Measurements from ENCODE around the gene FAM210A. TPM values are rescaled to one million over a fixed set of nuclear protein-coding genes. Genes with fewer than 3 reads are reported as not detected.
"Not testable (repeated sequence)": the region's sequence is repeated elsewhere in the genome, so short reads cannot be mapped to it uniquely, and the experiment has no call there.

Gene FAM210A
- total and polyA plus RNA-seq, 7 experiments from 2014 or later, result 5.9 to 31.5 (median 8.3) TPM

DNA sequence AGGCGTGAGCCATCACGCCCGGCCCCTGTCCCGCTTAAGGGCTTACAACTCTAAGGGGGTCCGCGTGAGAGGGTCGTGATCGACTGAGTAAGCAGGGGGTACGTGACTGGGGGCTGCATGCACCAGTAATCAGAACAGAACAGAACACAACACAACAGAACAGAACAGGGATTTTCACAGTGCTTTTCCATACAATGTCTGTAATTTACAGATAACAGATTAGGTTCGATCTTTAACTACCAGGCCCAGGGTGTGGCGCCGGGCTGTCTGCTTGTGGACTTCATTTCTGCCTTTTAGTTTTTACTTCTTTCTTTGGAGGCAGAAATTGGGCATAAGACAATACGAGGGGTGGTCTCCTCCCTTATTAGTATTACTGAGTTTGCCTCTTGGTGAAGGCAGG, 49.0 kb downstream of the FAM210A start:
- intact Hi-C loops (cut with micrococcal nuclease), result not testable (repeated sequence)

DNA sequence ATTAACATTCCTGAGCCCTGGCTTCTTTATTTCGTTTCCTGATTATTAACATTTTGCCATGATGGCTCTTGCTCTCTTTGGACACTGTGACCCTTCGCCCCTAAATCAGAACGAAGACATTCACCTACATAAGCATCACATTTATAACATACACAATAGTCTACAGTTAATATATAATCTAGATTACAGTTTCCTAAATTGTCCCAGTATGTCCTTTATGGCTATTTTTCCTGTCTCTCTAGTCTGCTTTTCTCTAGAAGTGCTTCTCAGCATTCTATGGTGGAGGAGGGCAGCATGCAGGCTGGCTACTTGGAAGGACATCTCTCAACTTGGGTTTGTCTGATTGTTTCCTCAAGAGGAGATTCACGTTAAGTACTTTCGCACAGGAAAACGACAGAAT, 49.9 kb downstream of the FAM210A start:
- no peaks in the 10 kb centered on the region for H3K27me3 ChIP-seq (ENCODE audit: control insufficient read depth in 2 of 2, insufficient read depth in 2 of 2, low read length in 2 of 2)
- no peak for DNase-seq
- H3K27me3 Mint-ChIP-seq, result no peaks in the 10 kb centered on the region
- H3K4me1 Mint-ChIP-seq, result peaks cover 0 to 15% (median 6%) of the 10 kb centered on the region in 7 donors
- peaks cover 0 to 2% (median 0%) of the 10 kb centered on the region in 11 donors for H3K9me3 Mint-ChIP-seq
- H3K4me3 Mint-ChIP-seq, result no peak overlapping the region
- H3K36me3 ChIP-seq (ENCODE audit: control insufficient read depth in 2 of 3, insufficient read depth in 3 of 3, low read length in 3 of 3), result peaks cover 0 to 3% (median 0%) of the 10 kb centered on the region in 3 experiments
- H3K27ac Mint-ChIP-seq, result no peak overlapping the region
- ATAC-seq, result no peak
- peaks cover 0 to 11% (median 3%) of the 10 kb centered on the region in 5 donors for H3K36me3 Mint-ChIP-seq
- H3K4me3 ChIP-seq (ENCODE audit: low read length), result no peak overlapping the region
- H3K9me3 ChIP-seq (ENCODE audit: control insufficient read depth in 2 of 3, low read length in 3 of 3), result no peaks in the 10 kb centered on the region
- no peak overlapping the region for H3K27ac ChIP-seq (ENCODE audit: low read depth, low read length)
- intact Hi-C loops (cut with micrococcal nuclease), result no loop called here
- ChIA-PET CTCF (no interaction called here), POLR2A (no interaction called here)
- no peaks in the 10 kb centered on the region for H3K4me1 ChIP-seq (ENCODE audit: control insufficient read depth in 2 of 2, insufficient read depth in 2 of 2, low read length in 2 of 2)

More for the DNA sequence above, 49.0 kb downstream of the FAM210A start:
- H3K27ac Mint-ChIP-seq; H3K9me3 Mint-ChIP-seq; H3K27ac ChIP-seq (ENCODE audit: low read depth, low read length); H3K4me1 ChIP-seq (ENCODE audit: control insufficient read depth in 2 of 2, insufficient read depth in 2 of 2, low read length in 2 of 2); H3K9me3 ChIP-seq (ENCODE audit: control insufficient read depth in 2 of 3, low read length in 3 of 3); H3K27me3 Mint-ChIP-seq; ATAC-seq; POLR2A ChIA-PET; H3K27me3 ChIP-seq (ENCODE audit: control insufficient read depth in 2 of 2, insufficient read depth in 2 of 2, low read length in 2 of 2); CTCF ChIA-PET; H3K4me3 ChIP-seq (ENCODE audit: low read length); H3K36me3 ChIP-seq (ENCODE audit: control insufficient read depth in 2 of 3, insufficient read depth in 3 of 3, low read length in 3 of 3); H3K4me3 Mint-ChIP-seq: not testable (repeated sequence)
- Mint-ChIP-seq H3K36me3 (peaks cover 0 to 14% (median 3%) of the 10 kb centered on the region in 5 donors), H3K4me1 (peaks cover 0 to 15% (median 6%) of the 10 kb centered on the region in 7 donors)
- DNase-seq, result peak in 1 of 9 donors; percentile 0

DNA sequence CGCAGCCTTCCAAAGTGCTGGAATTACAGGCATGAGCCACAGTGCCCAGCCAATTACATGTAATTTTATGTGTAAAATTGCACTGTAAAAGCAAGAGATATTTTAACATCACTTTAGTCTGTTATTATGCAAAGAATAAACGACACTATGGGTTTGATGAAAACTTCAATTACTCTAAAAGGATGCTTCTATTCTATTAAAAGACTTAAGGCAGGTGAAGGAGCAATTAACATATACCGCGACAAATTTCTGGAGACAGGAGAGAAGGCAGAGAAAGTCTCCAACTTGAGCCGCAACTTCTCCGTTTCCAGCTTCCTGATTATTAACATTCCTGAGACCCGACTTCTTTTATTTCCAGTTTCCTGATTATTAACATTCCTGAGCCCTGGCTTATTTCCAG, 53.7 kb downstream of the FAM210A start:
- H3K4me1 ChIP-seq (ENCODE audit: control insufficient read depth in 2 of 2, insufficient read depth in 2 of 2, low read length in 2 of 2), result no peaks in the 10 kb centered on the region
- H3K27me3 ChIP-seq (ENCODE audit: control insufficient read depth in 2 of 2, insufficient read depth in 2 of 2, low read length in 2 of 2), result no peaks in the 10 kb centered on the region
- ATAC-seq, result no peak
- Mint-ChIP-seq H3K9me3 (peaks cover 0 to 2% (median 0%) of the 10 kb centered on the region in 11 donors), H3K36me3 (peaks cover 8 to 26% (median 20%) of the 10 kb centered on the region in 5 donors), H3K4me3 (no peak overlapping the region), H3K27me3 (no peaks in the 10 kb centered on the region), H3K4me1 (peaks cover 0 to 12% (median 5%) of the 10 kb centered on the region in 7 donors), H3K27ac (no peak overlapping the region)
- peaks cover 0 to under 1% (median 0%) of the 10 kb centered on the region in 3 experiments for H3K36me3 ChIP-seq (ENCODE audit: control insufficient read depth in 2 of 3, insufficient read depth in 3 of 3, low read length in 3 of 3)
- CTCF ChIA-PET, result no interaction called here
- DNase-seq, result no peak
- H3K27ac ChIP-seq (ENCODE audit: low read depth, low read length), result no peak overlapping the region
- no peaks in the 10 kb centered on the region for H3K9me3 ChIP-seq (ENCODE audit: control insufficient read depth in 2 of 3, low read length in 3 of 3)
- POLR2A ChIA-PET, result no interaction called here
- intact Hi-C loops (cut with micrococcal nuclease), result no loop called here
- H3K4me3 ChIP-seq (ENCODE audit: low read length), result no peak overlapping the region

DNA sequence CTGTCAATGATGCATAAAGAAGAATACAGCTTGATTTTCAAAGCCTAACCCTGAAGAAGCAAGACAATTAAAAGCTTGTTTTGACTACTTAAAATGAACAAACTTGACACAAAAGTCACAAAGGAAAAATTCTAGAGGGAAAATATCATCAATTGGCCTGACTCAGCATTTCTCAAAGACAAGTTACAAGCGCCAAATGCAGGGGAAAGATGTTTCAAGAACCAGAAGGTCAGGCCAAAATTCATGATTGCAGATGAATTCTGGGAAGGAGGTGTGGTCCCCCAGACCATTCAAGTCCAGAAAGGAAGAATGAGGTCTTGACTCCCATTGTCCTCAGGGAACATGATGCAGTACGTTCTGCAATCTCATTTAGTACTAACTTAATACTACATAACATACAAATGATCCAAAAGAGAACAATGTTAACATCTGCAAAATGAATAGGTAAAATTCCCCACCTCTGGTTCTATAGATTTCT, 64.5 kb downstream of the FAM210A start:
- intact Hi-C loops (cut with micrococcal nuclease), result no loop called here

DNA sequence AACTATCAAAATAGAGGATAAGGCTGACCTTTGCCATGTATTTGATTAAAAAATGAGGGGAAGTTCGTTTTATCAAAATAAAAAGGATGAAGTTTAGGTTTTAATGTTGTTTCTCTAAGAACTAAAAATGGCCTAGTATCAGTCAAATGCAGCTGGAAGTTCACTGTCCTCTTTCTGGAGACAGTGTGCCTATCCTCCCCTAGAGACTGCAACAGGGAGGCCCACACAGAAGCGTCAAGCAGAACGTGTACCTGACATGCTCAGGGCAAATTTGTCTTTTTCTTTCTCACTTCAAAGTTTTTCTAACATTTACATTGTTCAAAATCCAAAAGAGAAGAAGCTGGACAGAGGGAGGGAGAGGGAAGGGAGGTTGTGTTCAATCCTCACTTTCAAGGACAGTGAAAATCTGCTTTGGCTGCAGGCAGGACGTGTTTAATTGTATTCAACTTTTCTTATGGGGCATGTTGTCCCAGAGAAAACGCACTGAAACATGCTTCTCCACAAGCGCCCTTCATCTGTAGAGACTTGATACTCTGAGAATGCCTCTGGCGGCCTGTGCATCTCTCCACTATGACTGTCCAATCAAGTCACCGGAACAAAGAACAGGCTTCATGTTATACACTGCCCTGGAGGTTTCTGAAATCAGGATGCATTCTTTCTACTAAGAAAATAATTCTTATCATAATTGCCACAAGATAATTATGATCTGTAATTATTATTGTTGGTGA, 65.1 kb downstream of the FAM210A start:
- no peaks in the 10 kb centered on the region for H3K9me3 Mint-ChIP-seq
- no peak for ATAC-seq
- ChIA-PET CTCF (no interaction called here), POLR2A (no interaction called here)
- peaks cover 0 to 6% (median 4%) of the 10 kb centered on the region in 5 donors for H3K36me3 Mint-ChIP-seq
- H3K27ac Mint-ChIP-seq, result no peak overlapping the region
- Histone ChIP-seq H3K4me1 (ENCODE audit: control insufficient read depth in 2 of 2, insufficient read depth in 2 of 2, low read length in 2 of 2) (no peaks in the 10 kb centered on the region), H3K27me3 (ENCODE audit: control insufficient read depth in 2 of 2, insufficient read depth in 2 of 2, low read length in 2 of 2) (no peaks in the 10 kb centered on the region), H3K4me3 (ENCODE audit: low read length) (no peak overlapping the region), H3K36me3 (ENCODE audit: control insufficient read depth in 2 of 3, insufficient read depth in 3 of 3, low read length in 3 of 3) (peaks cover 0 to 4% (median 0%) of the 10 kb centered on the region in 3 experiments), H3K27ac (ENCODE audit: low read depth, low read length) (no peak overlapping the region), H3K9me3 (ENCODE audit: control insufficient read depth in 2 of 3, low read length in 3 of 3) (no peaks in the 10 kb centered on the region)
- no peak overlapping the region for H3K4me3 Mint-ChIP-seq
- DNase-seq, result no peak
- no peaks in the 10 kb centered on the region for H3K27me3 Mint-ChIP-seq
- intact Hi-C loops (cut with micrococcal nuclease), result no loop called here
- H3K4me1 Mint-ChIP-seq, result no peaks in the 10 kb centered on the region

More for the DNA sequence above, 64.5 kb downstream of the FAM210A start:
- POLR2A ChIA-PET, result no interaction called here
- ATAC-seq (no peak), DNase-seq (no peak)
- Mint-ChIP-seq H3K27me3 (no peaks in the 10 kb centered on the region), H3K9me3 (no peaks in the 10 kb centered on the region), H3K27ac (no peak overlapping the region), H3K36me3 (peaks cover 0 to 11% (median 6%) of the 10 kb centered on the region in 5 donors), H3K4me3 (no peak overlapping the region), H3K4me1 (no peaks in the 10 kb centered on the region)
- no peak overlapping the region for H3K27ac ChIP-seq (ENCODE audit: low read depth, low read length)
- no peaks in the 10 kb centered on the region for H3K27me3 ChIP-seq (ENCODE audit: control insufficient read depth in 2 of 2, insufficient read depth in 2 of 2, low read length in 2 of 2)
- H3K4me3 ChIP-seq (ENCODE audit: low read length), result no peak overlapping the region
- peaks cover 0 to 7% (median 5%) of the 10 kb centered on the region in 3 experiments for H3K36me3 ChIP-seq (ENCODE audit: control insufficient read depth in 2 of 3, insufficient read depth in 3 of 3, low read length in 3 of 3)
- CTCF ChIA-PET, result no interaction called here
- H3K4me1 ChIP-seq (ENCODE audit: control insufficient read depth in 2 of 2, insufficient read depth in 2 of 2, low read length in 2 of 2), result no peaks in the 10 kb centered on the region
- no peaks in the 10 kb centered on the region for H3K9me3 ChIP-seq (ENCODE audit: control insufficient read depth in 2 of 3, low read length in 3 of 3)

DNA sequence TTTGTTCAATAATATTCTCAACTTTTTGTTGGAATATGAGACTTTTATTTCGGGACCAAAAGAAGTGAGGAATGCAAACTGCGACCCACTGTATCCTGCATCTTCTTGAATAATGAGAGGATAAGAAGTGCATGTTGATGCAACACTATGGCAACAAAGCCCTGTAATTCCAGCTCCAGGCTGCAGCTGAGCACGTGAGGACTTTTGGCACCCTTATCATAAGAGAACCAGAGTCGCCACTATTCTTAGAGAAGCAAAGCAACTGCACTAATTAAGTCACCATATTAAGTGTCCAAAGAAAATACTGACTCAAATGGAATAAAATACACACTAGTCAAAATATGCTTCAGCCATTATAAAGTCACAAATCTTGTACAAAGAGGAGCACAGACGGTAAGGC, 65.8 kb downstream of the FAM210A start:
- Mint-ChIP-seq H3K27ac (no peak overlapping the region), H3K4me3 (no peak overlapping the region), H3K4me1 (no peaks in the 10 kb centered on the region), H3K36me3 (peaks cover 0 to 6% (median 4%) of the 10 kb centered on the region in 5 donors), H3K9me3 (no peaks in the 10 kb centered on the region), H3K27me3 (no peaks in the 10 kb centered on the region)
- Histone ChIP-seq H3K4me3 (ENCODE audit: low read length) (no peak overlapping the region), H3K36me3 (ENCODE audit: control insufficient read depth in 2 of 3, insufficient read depth in 3 of 3, low read length in 3 of 3) (no peaks in the 10 kb centered on the region), H3K27ac (ENCODE audit: low read depth, low read length) (no peak overlapping the region), H3K27me3 (ENCODE audit: control insufficient read depth in 2 of 2, insufficient read depth in 2 of 2, low read length in 2 of 2) (no peaks in the 10 kb centered on the region), H3K9me3 (ENCODE audit: control insufficient read depth in 2 of 3, low read length in 3 of 3) (no peaks in the 10 kb centered on the region), H3K4me1 (ENCODE audit: control insufficient read depth in 2 of 2, insufficient read depth in 2 of 2, low read length in 2 of 2) (no peaks in the 10 kb centered on the region)
- intact Hi-C loops (cut with micrococcal nuclease), result no loop called here
- DNase-seq (no peak), ATAC-seq (no peak)
- CTCF ChIA-PET, result no interaction called here
- POLR2A ChIA-PET, result no interaction called here

Data from naive thymus-derived CD4-positive, alpha-beta T cell (primary cell).